Testis (tissue), 2 donors: ENCODE measurements around the gene CACNB4.

ENCODE experiments used
- POLR2A ChIP-seq: fragments of 450-650 bp; IDR thresholded peaks from one replicate; pipeline ENCODE4 v1.6.1; 2017; ENCODE audit warnings: antibody characterized with exemption, mild to moderate bottlenecking, moderate library complexity
- TF ChIP-seq, protein P1 (sequence below), 3 experiments: fragments of 450-650 bp in 2 of 3; fragments of 200-600 bp in 1 of 3; sonication (generic) in 1 of 3; IDR thresholded peaks; one replicate each; pipeline ENCODE4 v1.5.1; 2016 to 2019; ENCODE audit warnings: antibody characterized with exemption in 3 of 3, mild to moderate bottlenecking in 2 of 3, moderate library complexity in 1 of 3

- TF ChIP-seq, protein P1, sequence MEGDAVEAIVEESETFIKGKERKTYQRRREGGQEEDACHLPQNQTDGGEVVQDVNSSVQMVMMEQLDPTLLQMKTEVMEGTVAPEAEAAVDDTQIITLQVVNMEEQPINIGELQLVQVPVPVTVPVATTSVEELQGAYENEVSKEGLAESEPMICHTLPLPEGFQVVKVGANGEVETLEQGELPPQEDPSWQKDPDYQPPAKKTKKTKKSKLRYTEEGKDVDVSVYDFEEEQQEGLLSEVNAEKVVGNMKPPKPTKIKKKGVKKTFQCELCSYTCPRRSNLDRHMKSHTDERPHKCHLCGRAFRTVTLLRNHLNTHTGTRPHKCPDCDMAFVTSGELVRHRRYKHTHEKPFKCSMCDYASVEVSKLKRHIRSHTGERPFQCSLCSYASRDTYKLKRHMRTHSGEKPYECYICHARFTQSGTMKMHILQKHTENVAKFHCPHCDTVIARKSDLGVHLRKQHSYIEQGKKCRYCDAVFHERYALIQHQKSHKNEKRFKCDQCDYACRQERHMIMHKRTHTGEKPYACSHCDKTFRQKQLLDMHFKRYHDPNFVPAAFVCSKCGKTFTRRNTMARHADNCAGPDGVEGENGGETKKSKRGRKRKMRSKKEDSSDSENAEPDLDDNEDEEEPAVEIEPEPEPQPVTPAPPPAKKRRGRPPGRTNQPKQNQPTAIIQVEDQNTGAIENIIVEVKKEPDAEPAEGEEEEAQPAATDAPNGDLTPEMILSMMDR (IDR thresholded peaks at IDR 0.05), result no peak
- no peak for TF ChIP-seq POLR2A
Measured at GRCh38 chr2:151902829-151903228, 196.0 kb downstream of the CACNB4 start.
